K562 (cell line): Measurements from ENCODE around the gene PDPK1. TPM values are rescaled to one million over a fixed set of nuclear protein-coding genes. Genes with fewer than 3 reads are reported as not detected.
A peak's percentile ranks its signal among the peaks of the same experiment; 100 is the strongest.

Experiments
- CHD4 ChIP-seq: fragments of 200-600 bp; sonication (generic); IDR thresholded peaks from 3 replicates; pipeline ENCODE4 v1.6.1; 2012; ENCODE audit warnings: low read depth, mild to moderate bottlenecking, mixed read lengths, low read length, inconsistent platforms; ENCODE audit not compliant: insufficient read depth, insufficient replicate concordance, poor library complexity, severe bottlenecking
- EP400 ChIP-seq: fragments of 450-650 bp; IDR thresholded peaks from 2 replicates; pipeline ENCODE4 v1.6.1; 2017; ENCODE audit warnings: antibody characterized with exemption, mild to moderate bottlenecking, moderate library complexity
- GABPA ChIP-seq: fragments of 200-800 bp; sonication (Bioruptor generic); conservative IDR thresholded peaks from 2 replicates; pipeline ENCODE4 v1.6.1; 2016; ENCODE audit warnings: low read depth, missing genetic modification characterization, missing compliant biosample characterization
- MYC ChIP-seq, 2 experiments: fragments of 250-450 bp in 1 of 2; sonication (Bioruptor Pico) in 1 of 2; IDR thresholded peaks; 2 replicates each; pipeline versions ENCODE4 v1.5.1 to v1.6.1; 2012 to 2021; ENCODE audit warnings: low read depth in 2 of 2, borderline replicate concordance in 1 of 2, improper control_type of control experiment in 1 of 2, low read length in 1 of 2, mild to moderate bottlenecking in 1 of 2, moderate library complexity in 1 of 2
- NR3C1 ChIP-seq: sonication (generic); formaldehyde crosslinking; IDR thresholded peaks from 2 replicates; pipeline ENCODE4 v1.8.1; 2022; ENCODE audit warnings: missing genetic modification reagents
- ZC3H4 ChIP-seq: sonication (generic); formaldehyde crosslinking; IDR thresholded peaks from 2 replicates; pipeline ENCODE4 v1.9.0; 2021; ENCODE audit warnings: missing genetic modification reagents, borderline replicate concordance
- polyA plus RNA-seq, 8 experiments: library from polyadenylated mRNA; depleted of rRNA in 4 of 8; stranded (reverse) in 5 of 8; unstranded in 3 of 8; fragments of >200 nt; fragmentation: Nextera tagmentation in 2 of 8; fragmentation: Illumina TruSeq in 1 of 8; extraction: Ambion mirVana in 2 of 8; extraction: Trizol in 1 of 8; gene quantifications; 2 replicates each; pipeline versions ENCODE4 v1.2.1 to v1.2.3, GENCODE V29; 2011 to 2014; ENCODE audit warnings: inconsistent platforms in 1 of 8, missing spikeins in 1 of 8
- total RNA-seq, 7 experiments: library from RNA; depleted of rRNA in 6 of 7; stranded (reverse); fragments of >200 nt in 6 of 7; fragmentation: Illumina TruSeq in 2 of 7; extraction: Trizol in 2 of 7; gene quantifications; 2 replicates each; pipeline versions ENCODE4 v1.2.1 to v1.2.3, GENCODE V29; 2011 to 2021; ENCODE audit warnings: low replicate concordance in 1 of 7
- TF ChIP-seq, protein P1 (sequence below), 2 experiments: fragments of 450-650 bp in 1 of 2; sonication (generic) in 1 of 2; formaldehyde crosslinking in 1 of 2; IDR thresholded peaks; 2 replicates each; pipeline versions ENCODE4 v1.7.1 to v1.9.0; 2016 to 2022; ENCODE audit warnings: inconsistent platforms in 1 of 2, mild to moderate bottlenecking in 1 of 2, missing genetic modification reagents in 1 of 2
- TF ChIP-seq, protein P2 (sequence below): fragments of 250-450 bp; sonication (Bioruptor Pico); IDR thresholded peaks from 2 replicates; pipeline ENCODE4 v1.4.0; 2020; ENCODE audit warnings: mild to moderate bottlenecking
- TF ChIP-seq, protein P3 (sequence below): fragments of 450-650 bp; IDR thresholded peaks from 2 replicates; pipeline ENCODE4 v1.6.1; 2016
- TF ChIP-seq, protein P4 (sequence below): fragments of 450-650 bp; IDR thresholded peaks from 2 replicates; pipeline ENCODE4 v1.6.1; 2016; ENCODE audit warnings: borderline replicate concordance

PDPK1 gene
- total and polyA plus RNA-seq, 9 of the 15 experiments (the other 6 are each of a cell fraction or from before 2014, with no cell fraction given) = 4.0 to 37.2 (median 18.7) TPM

DNA sequence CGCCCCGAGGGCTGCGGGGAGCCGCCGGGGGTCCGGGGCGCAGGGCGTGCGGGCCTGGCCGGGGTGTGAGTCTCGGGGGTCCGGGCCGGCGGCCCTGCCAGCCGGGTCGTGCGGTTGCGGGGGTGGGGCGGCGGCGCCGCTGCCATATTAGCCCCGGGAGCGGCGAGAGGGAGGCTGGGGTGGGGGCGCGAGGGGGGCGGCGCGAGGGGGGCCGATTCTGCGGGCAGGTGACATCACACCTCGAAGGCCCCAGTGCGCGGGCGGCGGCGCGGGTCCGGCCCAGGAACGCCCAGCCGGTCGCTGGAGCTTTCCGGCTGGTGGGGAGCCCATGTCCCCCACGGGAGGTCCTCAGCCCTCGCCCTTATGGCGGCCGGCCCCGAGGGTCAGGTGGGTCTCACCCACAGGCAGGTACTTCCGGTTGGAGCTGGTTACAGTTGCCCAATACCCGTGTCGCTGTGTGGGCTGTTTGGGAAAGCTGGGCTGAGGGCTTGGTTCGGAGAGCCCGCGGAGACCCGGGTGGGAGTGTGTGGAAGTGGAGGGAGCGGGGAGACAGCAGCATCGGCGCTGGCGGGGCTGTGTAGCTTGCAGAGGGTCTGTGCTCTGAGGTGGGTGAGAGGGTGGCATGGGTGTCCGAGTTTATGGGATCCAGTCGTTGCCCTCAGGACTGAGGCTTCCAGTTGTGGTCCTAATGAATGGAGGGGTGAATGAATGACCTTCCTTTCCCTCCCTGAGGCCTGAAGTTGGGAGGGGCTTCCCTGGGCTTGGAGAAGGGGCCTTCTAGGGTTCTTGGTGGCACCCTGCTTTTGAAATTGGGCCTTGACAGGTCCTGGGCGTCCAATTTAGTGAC is 23.3 kb upstream of the PDPK1 start (continued):
- TF ChIP-seq, protein P1, sequence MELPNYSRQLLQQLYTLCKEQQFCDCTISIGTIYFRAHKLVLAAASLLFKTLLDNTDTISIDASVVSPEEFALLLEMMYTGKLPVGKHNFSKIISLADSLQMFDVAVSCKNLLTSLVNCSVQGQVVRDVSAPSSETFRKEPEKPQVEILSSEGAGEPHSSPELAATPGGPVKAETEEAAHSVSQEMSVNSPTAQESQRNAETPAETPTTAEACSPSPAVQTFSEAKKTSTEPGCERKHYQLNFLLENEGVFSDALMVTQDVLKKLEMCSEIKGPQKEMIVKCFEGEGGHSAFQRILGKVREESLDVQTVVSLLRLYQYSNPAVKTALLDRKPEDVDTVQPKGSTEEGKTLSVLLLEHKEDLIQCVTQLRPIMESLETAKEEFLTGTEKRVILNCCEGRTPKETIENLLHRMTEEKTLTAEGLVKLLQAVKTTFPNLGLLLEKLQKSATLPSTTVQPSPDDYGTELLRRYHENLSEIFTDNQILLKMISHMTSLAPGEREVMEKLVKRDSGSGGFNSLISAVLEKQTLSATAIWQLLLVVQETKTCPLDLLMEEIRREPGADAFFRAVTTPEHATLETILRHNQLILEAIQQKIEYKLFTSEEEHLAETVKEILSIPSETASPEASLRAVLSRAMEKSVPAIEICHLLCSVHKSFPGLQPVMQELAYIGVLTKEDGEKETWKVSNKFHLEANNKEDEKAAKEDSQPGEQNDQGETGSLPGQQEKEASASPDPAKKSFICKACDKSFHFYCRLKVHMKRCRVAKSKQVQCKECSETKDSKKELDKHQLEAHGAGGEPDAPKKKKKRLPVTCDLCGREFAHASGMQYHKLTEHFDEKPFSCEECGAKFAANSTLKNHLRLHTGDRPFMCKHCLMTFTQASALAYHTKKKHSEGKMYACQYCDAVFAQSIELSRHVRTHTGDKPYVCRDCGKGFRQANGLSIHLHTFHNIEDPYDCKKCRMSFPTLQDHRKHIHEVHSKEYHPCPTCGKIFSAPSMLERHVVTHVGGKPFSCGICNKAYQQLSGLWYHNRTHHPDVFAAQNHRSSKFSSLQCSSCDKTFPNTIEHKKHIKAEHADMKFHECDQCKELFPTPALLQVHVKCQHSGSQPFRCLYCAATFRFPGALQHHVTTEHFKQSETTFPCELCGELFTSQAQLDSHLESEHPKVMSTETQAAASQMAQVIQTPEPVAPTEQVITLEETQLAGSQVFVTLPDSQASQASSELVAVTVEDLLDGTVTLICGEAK (IDR thresholded peaks at IDR 0.05) = peak; percentile 31; the same call in 1 of the 2 replicates
- TF ChIP-seq, protein P1 (CRISPR knock-in tag; IDR thresholded peaks at IDR 0.05) = no peak
- TF ChIP-seq CHD4 (no peak), MYC (IDR thresholded peaks at IDR 0.05; ENCODE audit: low read depth, low read length) (no peak), MYC (CRISPR knock-in tag; IDR thresholded peaks at IDR 0.05; ENCODE audit: borderline replicate concordance, low read depth) (0 out of 2 replicates have a peak, but pooled peaks have one; percentile 31), GABPA (0 out of 2 replicates have a peak, but pooled peaks have one; percentile 17), NR3C1 (CRISPR knock-in tag) (0 out of 2 replicates have a peak, but pooled peaks have one; percentile 14), ZC3H4 (CRISPR knock-in tag) (peak; percentile 71; the same call in 1 of the 2 replicates), EP400 (0 out of 2 replicates have a peak, but pooled peaks have one; percentile 37)
- TF ChIP-seq, protein P2, sequence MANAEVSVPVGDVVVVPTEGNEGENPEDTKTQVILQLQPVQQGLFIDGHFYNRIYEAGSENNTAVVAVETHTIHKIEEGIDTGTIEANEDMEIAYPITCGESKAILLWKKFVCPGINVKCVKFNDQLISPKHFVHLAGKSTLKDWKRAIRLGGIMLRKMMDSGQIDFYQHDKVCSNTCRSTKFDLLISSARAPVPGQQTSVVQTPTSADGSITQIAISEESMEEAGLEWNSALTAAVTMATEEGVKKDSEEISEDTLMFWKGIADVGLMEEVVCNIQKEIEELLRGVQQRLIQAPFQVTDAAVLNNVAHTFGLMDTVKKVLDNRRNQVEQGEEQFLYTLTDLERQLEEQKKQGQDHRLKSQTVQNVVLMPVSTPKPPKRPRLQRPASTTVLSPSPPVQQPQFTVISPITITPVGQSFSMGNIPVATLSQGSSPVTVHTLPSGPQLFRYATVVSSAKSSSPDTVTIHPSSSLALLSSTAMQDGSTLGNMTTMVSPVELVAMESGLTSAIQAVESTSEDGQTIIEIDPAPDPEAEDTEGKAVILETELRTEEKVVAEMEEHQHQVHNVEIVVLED (CRISPR knock-in tag) = no peak
- TF ChIP-seq, protein P3, sequence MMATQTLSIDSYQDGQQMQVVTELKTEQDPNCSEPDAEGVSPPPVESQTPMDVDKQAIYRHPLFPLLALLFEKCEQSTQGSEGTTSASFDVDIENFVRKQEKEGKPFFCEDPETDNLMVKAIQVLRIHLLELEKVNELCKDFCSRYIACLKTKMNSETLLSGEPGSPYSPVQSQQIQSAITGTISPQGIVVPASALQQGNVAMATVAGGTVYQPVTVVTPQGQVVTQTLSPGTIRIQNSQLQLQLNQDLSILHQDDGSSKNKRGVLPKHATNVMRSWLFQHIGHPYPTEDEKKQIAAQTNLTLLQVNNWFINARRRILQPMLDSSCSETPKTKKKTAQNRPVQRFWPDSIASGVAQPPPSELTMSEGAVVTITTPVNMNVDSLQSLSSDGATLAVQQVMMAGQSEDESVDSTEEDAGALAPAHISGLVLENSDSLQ = no peak
- TF ChIP-seq, protein P4, sequence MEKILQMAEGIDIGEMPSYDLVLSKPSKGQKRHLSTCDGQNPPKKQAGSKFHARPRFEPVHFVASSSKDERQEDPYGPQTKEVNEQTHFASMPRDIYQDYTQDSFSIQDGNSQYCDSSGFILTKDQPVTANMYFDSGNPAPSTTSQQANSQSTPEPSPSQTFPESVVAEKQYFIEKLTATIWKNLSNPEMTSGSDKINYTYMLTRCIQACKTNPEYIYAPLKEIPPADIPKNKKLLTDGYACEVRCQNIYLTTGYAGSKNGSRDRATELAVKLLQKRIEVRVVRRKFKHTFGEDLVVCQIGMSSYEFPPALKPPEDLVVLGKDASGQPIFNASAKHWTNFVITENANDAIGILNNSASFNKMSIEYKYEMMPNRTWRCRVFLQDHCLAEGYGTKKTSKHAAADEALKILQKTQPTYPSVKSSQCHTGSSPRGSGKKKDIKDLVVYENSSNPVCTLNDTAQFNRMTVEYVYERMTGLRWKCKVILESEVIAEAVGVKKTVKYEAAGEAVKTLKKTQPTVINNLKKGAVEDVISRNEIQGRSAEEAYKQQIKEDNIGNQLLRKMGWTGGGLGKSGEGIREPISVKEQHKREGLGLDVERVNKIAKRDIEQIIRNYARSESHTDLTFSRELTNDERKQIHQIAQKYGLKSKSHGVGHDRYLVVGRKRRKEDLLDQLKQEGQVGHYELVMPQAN = 0 out of 2 replicates have a peak, but pooled peaks have one; percentile 43
